ENCODE data around the gene SOX30. TPM values are rescaled to one million over a fixed set of nuclear protein-coding genes. Genes with fewer than 3 reads are reported as not detected.

Gene SOX30
- polyA plus RNA-seq, 3 donors from 2014 or later: 0.07 to 0.35 (median 0.11) TPM

GRCh38 chr5:157594257-157594656 lies 58.0 kb downstream of the SOX30 start:
- DNase-seq: no peak
- Mint-ChIP-seq H3K27ac (no peak overlapping the region), H3K36me3 (no peaks in the 10 kb centered on the region), H3K9me3 (no peaks in the 10 kb centered on the region), H3K4me1 (peaks cover 19 to 54% of the 10 kb centered on the region in 2 donors), H3K4me3 (no peak overlapping the region), H3K27me3 (ENCODE audit: low read depth in 3 of 3) (peaks cover 0 to 2% (median 0%) of the 10 kb centered on the region in 3 donors)

- Mint-ChIP-seq H3K36me3 (no peaks in the 10 kb centered on the region), H3K4me3 (no peak overlapping the region), H3K4me1 (peaks cover 14 to 44% of the 10 kb centered on the region in 2 donors), H3K9me3 (no peaks in the 10 kb centered on the region), H3K27me3 (ENCODE audit: low read depth in 3 of 3) (peaks cover 0 to 2% (median 0%) of the 10 kb centered on the region in 3 donors), H3K27ac (no peak overlapping the region)
- no peak for DNase-seq
Measured at GRCh38 chr5:157593052-157593757, 59.0 kb downstream of the SOX30 start.

- no peaks in the 10 kb centered on the region for H3K36me3 Mint-ChIP-seq
- H3K4me3 Mint-ChIP-seq: peak overlapping the region in 1 of 5 donors; percentile 20
- no peak for DNase-seq
- peaks cover 0 to 2% (median 0%) of the 10 kb centered on the region in 3 donors for H3K27me3 Mint-ChIP-seq (ENCODE audit: low read depth in 3 of 3)
- H3K4me1 Mint-ChIP-seq: peaks cover 14 to 38% of the 10 kb centered on the region in 2 donors
- H3K9me3 Mint-ChIP-seq: no peaks in the 10 kb centered on the region
- peak overlapping the region in 1 of 6 donors; percentile 8 for H3K27ac Mint-ChIP-seq
Measured at GRCh38 chr5:157592594-157592993, 59.6 kb downstream of the SOX30 start.

GRCh38 chr5:157590478-157590877 lies 61.8 kb downstream of the SOX30 start:
- Mint-ChIP-seq H3K36me3 (no peaks in the 10 kb centered on the region), H3K27ac (no peak overlapping the region), H3K4me1 (peaks cover 2 to 17% of the 10 kb centered on the region in 2 donors), H3K9me3 (no peaks in the 10 kb centered on the region), H3K4me3 (no peak overlapping the region), H3K27me3 (ENCODE audit: low read depth in 3 of 3) (peaks cover 0 to 2% (median 0%) of the 10 kb centered on the region in 3 donors)
- no peak for DNase-seq

- Mint-ChIP-seq H3K27ac (no peak overlapping the region), H3K9me3 (no peaks in the 10 kb centered on the region), H3K27me3 (ENCODE audit: low read depth in 3 of 3) (no peaks in the 10 kb centered on the region), H3K36me3 (no peaks in the 10 kb centered on the region), H3K4me3 (no peak overlapping the region), H3K4me1 (no peaks in the 10 kb centered on the region)
- DNase-seq: no peak
Measured at GRCh38 chr5:157584628-157585027, 67.6 kb downstream of the SOX30 start.

GRCh38 chr5:157582731-157583620 lies 69.3 kb downstream of the SOX30 start:
- H3K36me3 Mint-ChIP-seq: no peaks in the 10 kb centered on the region
- no peak overlapping the region for H3K27ac Mint-ChIP-seq
- no peaks in the 10 kb centered on the region for H3K4me1 Mint-ChIP-seq
- H3K27me3 Mint-ChIP-seq (ENCODE audit: low read depth in 3 of 3): no peaks in the 10 kb centered on the region
- no peak for DNase-seq
- H3K4me3 Mint-ChIP-seq: no peak overlapping the region
- no peaks in the 10 kb centered on the region for H3K9me3 Mint-ChIP-seq

- H3K27me3 Mint-ChIP-seq (ENCODE audit: low read depth in 3 of 3): no peaks in the 10 kb centered on the region
- no peaks in the 10 kb centered on the region for H3K9me3 Mint-ChIP-seq
- no peaks in the 10 kb centered on the region for H3K36me3 Mint-ChIP-seq
- no peak overlapping the region for H3K4me3 Mint-ChIP-seq
- no peaks in the 10 kb centered on the region for H3K4me1 Mint-ChIP-seq
- H3K27ac Mint-ChIP-seq: peak overlapping the region in 1 of 6 donors; percentile 10
- no peak for DNase-seq
Measured at GRCh38 chr5:157581901-157582300, 70.3 kb downstream of the SOX30 start.

- Mint-ChIP-seq H3K9me3 (no peaks in the 10 kb centered on the region), H3K36me3 (no peaks in the 10 kb centered on the region), H3K27me3 (ENCODE audit: low read depth in 3 of 3) (peaks cover 5 to 6% (median 5%) of the 10 kb centered on the region in 3 donors), H3K4me3 (no peak overlapping the region), H3K27ac (no peak overlapping the region), H3K4me1 (peaks cover 12 to 16% of the 10 kb centered on the region in 2 donors)
- no peak for DNase-seq
Measured at GRCh38 chr5:157578079-157578780, 74.0 kb downstream of the SOX30 start.

GRCh38 chr5:157576678-157577077 lies 75.6 kb downstream of the SOX30 start:
- Mint-ChIP-seq H3K9me3 (no peaks in the 10 kb centered on the region), H3K27ac (no peak overlapping the region), H3K36me3 (no peaks in the 10 kb centered on the region), H3K27me3 (ENCODE audit: low read depth in 3 of 3) (peaks cover 5 to 6% (median 6%) of the 10 kb centered on the region in 3 donors), H3K4me3 (peak overlapping the region in 3 of 5 donors; percentile 42 to 71 (median 53)), H3K4me1 (peaks cover 14 to 22% of the 10 kb centered on the region in 2 donors)
- DNase-seq: no peak

Other genes starting within 250 kb of the SOX30 start
- gene NIPAL4, start 192.2 kb downstream of the SOX30 start, polyA plus RNA-seq: not detected
- gene ADAM19, start 76.7 kb downstream of the SOX30 start, polyA plus RNA-seq: under 1 TPM in 2 of 3 donors, not detected in 1; 0.03 to 0.10 TPM
- not detected for gene C5orf52, start 19.1 kb upstream of the SOX30 start, polyA plus RNA-seq
- 1 to 10 TPM; 1.4 to 3.8 (median 3.6) TPM for gene THG1L, start 79.0 kb upstream of the SOX30 start, polyA plus RNA-seq
- under 1 TPM in 2 of 3 donors, not detected in 1; 0.48 to 0.53 TPM for gene LSM11, start 91.3 kb upstream of the SOX30 start, polyA plus RNA-seq
- gene CLINT1, start 206.7 kb upstream of the SOX30 start, polyA plus RNA-seq: 100 to 1,000 TPM in 1 of 3 donors, 10 to 100 TPM in 2; 75.7 to 106 (median 84.8) TPM